Measurements from ENCODE around the gene AJM1. TPM values are rescaled to one million over a fixed set of nuclear protein-coding genes. Genes with fewer than 3 reads are reported as not detected.

The AJM1 gene
- total RNA-seq, 1 experiment from 2014 or later, result 7.1 TPM

DNA sequence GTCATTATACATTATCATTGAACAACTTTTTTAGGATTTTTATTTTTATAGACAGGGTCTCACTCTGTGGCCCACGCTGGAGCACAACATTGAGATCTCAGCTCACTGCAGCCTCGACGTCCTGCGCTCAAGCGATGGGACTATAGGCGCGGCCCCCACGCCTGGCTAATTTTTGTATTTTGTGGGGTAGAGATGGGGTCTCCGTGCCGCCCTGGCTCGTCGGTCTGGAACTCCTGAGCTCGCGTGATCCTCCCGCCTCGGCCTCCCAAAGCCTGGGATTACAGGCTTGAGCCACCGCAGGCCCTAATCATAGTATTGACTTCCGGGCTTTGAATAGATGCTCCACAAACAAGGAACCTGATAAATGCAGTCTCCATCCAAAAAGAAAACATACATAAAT is 25.2 kb downstream of the AJM1 start:
- Histone ChIP-seq H4K20me1 (ENCODE audit: insufficient read depth) (no peaks in the 10 kb centered on the region), H3K9me3 (ENCODE audit: control insufficient read depth in 1 of 2, insufficient read depth in 1 of 2, low read depth in 1 of 2, low read length in 2 of 2) (no peaks in the 10 kb centered on the region; a peak in 2 of 4 replicates), H3K79me2 (ENCODE audit: insufficient read depth, low read length) (peaks cover 31% of the 10 kb centered on the region), H3K27ac (ENCODE audit: low read depth, low read length) (no peak overlapping the region), H3K9ac (ENCODE audit: low read length) (no peak overlapping the region), H3K4me3 (replicated peaks in 1 of 2; ENCODE audit: low read depth in 1 of 2, low read length in 2 of 2) (peak overlapping the region in 1 of 2 experiments; percentile 49; a peak in 2 of 4 replicates), H3K36me3 (ENCODE audit: control insufficient read depth in 1 of 2, insufficient read depth in 2 of 2, low read length in 2 of 2) (peaks cover 14 to 19% of the 10 kb centered on the region in 2 experiments; a peak in 3 of 4 replicates), H2AFZ (ENCODE audit: low read depth, low read length, poor library complexity, severe bottlenecking) (no peak overlapping the region), H3K27me3 (ENCODE audit: insufficient read depth, low read length) (no peaks in the 10 kb centered on the region), H3K4me2 (ENCODE audit: low read length) (peak overlapping the region; percentile 79), H3K9me2 (ENCODE audit: insufficient read depth) (no peaks in the 10 kb centered on the region), H3K4me1 (ENCODE audit: control insufficient read depth in 1 of 2, insufficient read depth in 2 of 2, low read length in 2 of 2) (peaks cover 4 to 13% of the 10 kb centered on the region in 2 experiments; a peak in 3 of 4 replicates)
- DNase-seq (ENCODE audit: low read depth, low spot score) (no peak), ATAC-seq (no peak)
- TF ChIP-seq EGR1 (IDR thresholded peaks at IDR 0.05; ENCODE audit: low read depth) (no peak), SRF (IDR thresholded peaks at IDR 0.05; ENCODE audit: low read depth) (no peak), EZH2phosphoT487 (IDR thresholded peaks at IDR 0.05; ENCODE audit: borderline replicate concordance) (no peak)
- TF ChIP-seq, protein P1, sequence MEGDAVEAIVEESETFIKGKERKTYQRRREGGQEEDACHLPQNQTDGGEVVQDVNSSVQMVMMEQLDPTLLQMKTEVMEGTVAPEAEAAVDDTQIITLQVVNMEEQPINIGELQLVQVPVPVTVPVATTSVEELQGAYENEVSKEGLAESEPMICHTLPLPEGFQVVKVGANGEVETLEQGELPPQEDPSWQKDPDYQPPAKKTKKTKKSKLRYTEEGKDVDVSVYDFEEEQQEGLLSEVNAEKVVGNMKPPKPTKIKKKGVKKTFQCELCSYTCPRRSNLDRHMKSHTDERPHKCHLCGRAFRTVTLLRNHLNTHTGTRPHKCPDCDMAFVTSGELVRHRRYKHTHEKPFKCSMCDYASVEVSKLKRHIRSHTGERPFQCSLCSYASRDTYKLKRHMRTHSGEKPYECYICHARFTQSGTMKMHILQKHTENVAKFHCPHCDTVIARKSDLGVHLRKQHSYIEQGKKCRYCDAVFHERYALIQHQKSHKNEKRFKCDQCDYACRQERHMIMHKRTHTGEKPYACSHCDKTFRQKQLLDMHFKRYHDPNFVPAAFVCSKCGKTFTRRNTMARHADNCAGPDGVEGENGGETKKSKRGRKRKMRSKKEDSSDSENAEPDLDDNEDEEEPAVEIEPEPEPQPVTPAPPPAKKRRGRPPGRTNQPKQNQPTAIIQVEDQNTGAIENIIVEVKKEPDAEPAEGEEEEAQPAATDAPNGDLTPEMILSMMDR (IDR thresholded peaks at IDR 0.05 in 2 of 3, conservative IDR thresholded peaks at IDR 0.05 in 1 of 3; ENCODE audit: borderline replicate concordance in 1 of 3, insufficient read depth in 1 of 3, low read depth in 2 of 3, low read length in 2 of 3), result no peak
- TF ChIP-seq, protein P2, sequence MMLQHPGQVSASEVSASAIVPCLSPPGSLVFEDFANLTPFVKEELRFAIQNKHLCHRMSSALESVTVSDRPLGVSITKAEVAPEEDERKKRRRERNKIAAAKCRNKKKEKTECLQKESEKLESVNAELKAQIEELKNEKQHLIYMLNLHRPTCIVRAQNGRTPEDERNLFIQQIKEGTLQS (IDR thresholded peaks at IDR 0.05), result no peak
- ChIA-PET RAD21 (ENCODE audit: low non-redundant PET in 1 of 2, low total read pairs in 2 of 2, uncharacterized antibody in 2 of 2, unreplicated experiment in 2 of 2) (no interaction called here), POLR2A (no interaction called here), CTCF (no interaction called here)
- intact Hi-C loops (cut with micrococcal nuclease), result no loop called here
- BruUV-seq (replicated peaks), result no TSS peak

DNA sequence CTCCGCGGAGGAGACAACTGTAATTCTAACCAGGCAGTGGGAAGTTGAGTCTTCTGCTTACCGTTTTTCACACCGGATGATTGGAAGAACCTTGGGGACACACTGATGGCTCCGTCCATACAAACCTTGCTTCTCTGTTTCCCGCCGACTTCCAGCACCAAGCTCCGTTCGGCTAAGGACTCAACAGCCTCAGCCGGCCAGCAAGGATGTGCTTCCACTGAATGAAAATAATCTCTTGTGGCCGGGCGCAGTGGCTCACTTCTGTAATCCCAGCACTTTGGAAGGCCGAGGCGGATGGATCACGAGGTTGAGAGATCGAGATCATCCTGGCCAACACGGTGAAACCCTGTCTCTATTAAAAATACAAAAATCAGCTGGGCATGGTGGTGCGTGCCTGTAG is 25.6 kb downstream of the AJM1 start:
- H3K4me2 ChIP-seq (ENCODE audit: low read length), result no peak overlapping the region
- BruUV-seq (replicated peaks), result no TSS peak
- CTCF ChIA-PET, result no interaction called here
- DNase-seq (ENCODE audit: low read depth, low spot score), result no peak
- no peaks in the 10 kb centered on the region; a peak in 2 of 4 replicates for H3K9me3 ChIP-seq (ENCODE audit: control insufficient read depth in 1 of 2, insufficient read depth in 1 of 2, low read depth in 1 of 2, low read length in 2 of 2)
- H3K9me2 ChIP-seq (ENCODE audit: insufficient read depth), result no peaks in the 10 kb centered on the region
- H2AFZ ChIP-seq (ENCODE audit: low read depth, low read length, poor library complexity, severe bottlenecking), result no peak overlapping the region
- intact Hi-C loops (cut with micrococcal nuclease), result no loop called here
- no peaks in the 10 kb centered on the region for H3K27me3 ChIP-seq (ENCODE audit: insufficient read depth, low read length)
- peaks cover 4 to 13% of the 10 kb centered on the region in 2 experiments; a peak in 3 of 4 replicates for H3K4me1 ChIP-seq (ENCODE audit: control insufficient read depth in 1 of 2, insufficient read depth in 2 of 2, low read length in 2 of 2)
- no peak overlapping the region for H3K9ac ChIP-seq (ENCODE audit: low read length)
- POLR2A ChIA-PET, result no interaction called here
- peaks cover 10 to 14% of the 10 kb centered on the region in 2 experiments; a peak in 3 of 4 replicates for H3K36me3 ChIP-seq (ENCODE audit: control insufficient read depth in 1 of 2, insufficient read depth in 2 of 2, low read length in 2 of 2)
- RAD21 ChIA-PET (ENCODE audit: low non-redundant PET in 1 of 2, low total read pairs in 2 of 2, uncharacterized antibody in 2 of 2, unreplicated experiment in 2 of 2), result no interaction called here
- no peaks in the 10 kb centered on the region for H4K20me1 ChIP-seq (ENCODE audit: insufficient read depth)
- H3K79me2 ChIP-seq (ENCODE audit: insufficient read depth, low read length), result peaks cover 31% of the 10 kb centered on the region
- no peak overlapping the region for H3K4me3 ChIP-seq (replicated peaks in 1 of 2; ENCODE audit: low read depth in 1 of 2, low read length in 2 of 2)
- no peak overlapping the region for H3K27ac ChIP-seq (ENCODE audit: low read depth, low read length)
- ATAC-seq, result no peak
- TF ChIP-seq JUND (IDR thresholded peaks at IDR 0.05) (no peak), CBX3 (IDR thresholded peaks at IDR 0.05; ENCODE audit: low read depth) (no peak), CEBPB (IDR thresholded peaks at IDR 0.05; ENCODE audit: low read depth) (no peak), SIN3A (IDR thresholded peaks at IDR 0.05; ENCODE audit: low read depth) (no peak), SRF (IDR thresholded peaks at IDR 0.05; ENCODE audit: low read depth) (no peak), ZNF274 (IDR thresholded peaks at IDR 0.05; ENCODE audit: low read depth, low read length) (no peak), ELF1 (IDR thresholded peaks at IDR 0.05; ENCODE audit: borderline replicate concordance, low read depth) (no peak), POLR2A (IDR thresholded peaks at IDR 0.05; ENCODE audit: borderline replicate concordance, extremely low read depth, insufficient read depth, insufficient read length) (no peak), EZH2phosphoT487 (IDR thresholded peaks at IDR 0.05; ENCODE audit: borderline replicate concordance) (no peak)
- TF ChIP-seq, protein P3, sequence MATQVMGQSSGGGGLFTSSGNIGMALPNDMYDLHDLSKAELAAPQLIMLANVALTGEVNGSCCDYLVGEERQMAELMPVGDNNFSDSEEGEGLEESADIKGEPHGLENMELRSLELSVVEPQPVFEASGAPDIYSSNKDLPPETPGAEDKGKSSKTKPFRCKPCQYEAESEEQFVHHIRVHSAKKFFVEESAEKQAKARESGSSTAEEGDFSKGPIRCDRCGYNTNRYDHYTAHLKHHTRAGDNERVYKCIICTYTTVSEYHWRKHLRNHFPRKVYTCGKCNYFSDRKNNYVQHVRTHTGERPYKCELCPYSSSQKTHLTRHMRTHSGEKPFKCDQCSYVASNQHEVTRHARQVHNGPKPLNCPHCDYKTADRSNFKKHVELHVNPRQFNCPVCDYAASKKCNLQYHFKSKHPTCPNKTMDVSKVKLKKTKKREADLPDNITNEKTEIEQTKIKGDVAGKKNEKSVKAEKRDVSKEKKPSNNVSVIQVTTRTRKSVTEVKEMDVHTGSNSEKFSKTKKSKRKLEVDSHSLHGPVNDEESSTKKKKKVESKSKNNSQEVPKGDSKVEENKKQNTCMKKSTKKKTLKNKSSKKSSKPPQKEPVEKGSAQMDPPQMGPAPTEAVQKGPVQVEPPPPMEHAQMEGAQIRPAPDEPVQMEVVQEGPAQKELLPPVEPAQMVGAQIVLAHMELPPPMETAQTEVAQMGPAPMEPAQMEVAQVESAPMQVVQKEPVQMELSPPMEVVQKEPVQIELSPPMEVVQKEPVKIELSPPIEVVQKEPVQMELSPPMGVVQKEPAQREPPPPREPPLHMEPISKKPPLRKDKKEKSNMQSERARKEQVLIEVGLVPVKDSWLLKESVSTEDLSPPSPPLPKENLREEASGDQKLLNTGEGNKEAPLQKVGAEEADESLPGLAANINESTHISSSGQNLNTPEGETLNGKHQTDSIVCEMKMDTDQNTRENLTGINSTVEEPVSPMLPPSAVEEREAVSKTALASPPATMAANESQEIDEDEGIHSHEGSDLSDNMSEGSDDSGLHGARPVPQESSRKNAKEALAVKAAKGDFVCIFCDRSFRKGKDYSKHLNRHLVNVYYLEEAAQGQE (IDR thresholded peaks at IDR 0.05; ENCODE audit: low read depth), result no peak
- TF ChIP-seq, protein P4, sequence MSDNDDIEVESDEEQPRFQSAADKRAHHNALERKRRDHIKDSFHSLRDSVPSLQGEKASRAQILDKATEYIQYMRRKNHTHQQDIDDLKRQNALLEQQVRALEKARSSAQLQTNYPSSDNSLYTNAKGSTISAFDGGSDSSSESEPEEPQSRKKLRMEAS (IDR thresholded peaks at IDR 0.05), result no peak
